Natural killer cell (primary cell): ENCODE data around the gene RC3H1. TPM values are rescaled to one million over a fixed set of nuclear protein-coding genes. Genes with fewer than 3 reads are reported as not detected.

ENCODE experiments used
- ATAC-seq, 3 donors: fragments of 150-1000 bp in 2 of 3; fragments of 200-7000 bp in 1 of 3; cut with Tn5 transposase; 1 replicate in 1 of 3; 2 replicates in 2 of 3; pipeline ENCODE4 v1.10.0; 2021; ENCODE audit warnings: mild to moderate bottlenecking in 2 of 3, moderate library complexity in 2 of 3
- DNase-seq, 2 donors: peaks; one replicate each; pipeline versions ENCODE4 v3.0.0 to v3.0.0-alpha.2; 2013 to 2021; ENCODE audit warnings: mixed read lengths in 1 of 2
- H3K27ac ChIP-seq: one replicate; pipeline ENCODE4 v1.5.1; 2013; ENCODE audit warnings: mild to moderate bottlenecking, low read length
- H3K27me3 ChIP-seq: one replicate; pipeline ENCODE4 v1.6.1; 2013; ENCODE audit warnings: low read length; ENCODE audit not compliant: control insufficient read depth, insufficient read depth
- H3K36me3 ChIP-seq: one replicate; pipeline ENCODE4 v1.6.1; 2013; ENCODE audit warnings: low read length; ENCODE audit not compliant: control insufficient read depth, insufficient read depth
- H3K4me1 ChIP-seq: one replicate; pipeline ENCODE4 v1.6.1; 2013; ENCODE audit warnings: low read length; ENCODE audit not compliant: control insufficient read depth, insufficient read depth
- H3K4me3 ChIP-seq: one replicate; pipeline ENCODE4 v1.5.1; 2013; ENCODE audit warnings: low read length
- H3K9me3 ChIP-seq: one replicate; pipeline ENCODE4 v1.6.1; 2013; ENCODE audit warnings: low read length; ENCODE audit not compliant: control insufficient read depth, insufficient read depth
- H3K27ac Mint-ChIP-seq, 2 donors: one replicate each; pipeline ENCODE4 v1.8.0; 2022; ENCODE audit warnings: mild to moderate bottlenecking in 2 of 2, mixed read lengths in 2 of 2, moderate library complexity in 1 of 2
- H3K27me3 Mint-ChIP-seq, 2 donors: one replicate each; pipeline ENCODE4 v1.8.0; 2022; ENCODE audit warnings: low read depth in 2 of 2, mixed read lengths in 2 of 2
- H3K36me3 Mint-ChIP-seq: one replicate; pipeline ENCODE4 v1.8.0; 2022; ENCODE audit warnings: mixed read lengths
- H3K4me1 Mint-ChIP-seq, 2 donors: one replicate each; pipeline ENCODE4 v1.8.0; 2022; ENCODE audit warnings: mixed read lengths in 2 of 2
- H3K4me3 Mint-ChIP-seq: one replicate; pipeline ENCODE4 v1.8.0; 2022; ENCODE audit warnings: mild to moderate bottlenecking, moderate library complexity, mixed read lengths
- H3K9me3 Mint-ChIP-seq, 2 donors: one replicate each; pipeline ENCODE4 v1.8.0; 2022; ENCODE audit warnings: mixed read lengths in 2 of 2
- CTCF ChIP-seq: fragments of 200-600 bp; IDR thresholded peaks from one replicate; pipeline ENCODE4 v1.8.0; 2022; ENCODE audit warnings: antibody characterized with exemption
- WGBS: methylation state at CpG from one replicate; pipeline ENCODE4 v1.1.7; 2013; ENCODE audit warnings: missing lambda C conversion rate; ENCODE audit not compliant: insufficient coverage; 5-methylcytosine and 5-hydroxymethylcytosine counted together
- intact Hi-C: fragments of 100-400 bp; cut with micrococcal nuclease; formaldehyde crosslinking; loops from one replicate; pipeline ENCODE4 v1.14.2; 2022
- total RNA-seq, 4 donors: library from RNA; stranded (reverse); fragments of 120-200 nt in 1 of 4; gene quantifications; one replicate each; pipeline versions ENCODE4 v1.2.3 to v1.2.4, GENCODE V29; 2013 to 2022

RC3H1 gene
- total RNA-seq = 10 to 100 TPM; 67.8 to 82.1 (median 78.9) TPM
- 56.0 TPM for total RNA-seq (2013)

GRCh38 chr1:174022080-174022975, at the start of gene RC3H1:
Gene RC3H1, minus strand, starts transcription at chr1:174022357. Its CDS starts 29,372 bp downstream, at chr1:173992985.
- H3K4me3 Mint-ChIP-seq = peak within 1 kb of the TSS; percentile 99
- peak; percentile 91 to 97 (median 91) for ATAC-seq
- WGBS = 2% methylated on average over 78 of the region's 78 CpGs

GRCh38 chr1:174070614-174071013, 48.5 kb upstream of the RC3H1 start:
- Mint-ChIP-seq H3K9me3 (no peaks in the 10 kb centered on the region), H3K27me3 (peaks cover 2 to 7% of the 10 kb centered on the region in 2 donors), H3K36me3 (no peaks in the 10 kb centered on the region), H3K27ac (no peak overlapping the region), H3K4me1 (no peaks in the 10 kb centered on the region), H3K4me3 (no peak overlapping the region)
- Histone ChIP-seq H3K4me1 (no peaks in the 10 kb centered on the region), H3K4me3 (no peak overlapping the region), H3K27ac (no peak overlapping the region), H3K27me3 (no peaks in the 10 kb centered on the region), H3K36me3 (no peaks in the 10 kb centered on the region), H3K9me3 (no peaks in the 10 kb centered on the region)
- no CpG with 5 or more reads among the region's 1 CpG for WGBS
- no peak for ATAC-seq
- intact Hi-C loops = loop anchor here (10.0 kb wide), 1 partner anchor 76 kb away; no protein-coding TSS in a partner anchor
- DNase-seq = no peak
- TF ChIP-seq CTCF = no peak

More at GRCh38 chr1:174022080-174022975, at the start of gene RC3H1:
- peaks cover 43 to 55% of the 10 kb centered on the region in 2 donors for H3K4me1 Mint-ChIP-seq
- peaks cover 6% of the 10 kb centered on the region for H3K36me3 ChIP-seq
- no peaks in the 10 kb centered on the region for H3K27me3 ChIP-seq
- H3K9me3 Mint-ChIP-seq = no peaks in the 10 kb centered on the region
- no peaks in the 10 kb centered on the region for H3K36me3 Mint-ChIP-seq
- TF ChIP-seq CTCF = no peak
- H3K4me1 ChIP-seq = peaks cover 14% of the 10 kb centered on the region
- intact Hi-C loops = loop anchor here (5.0 to 10.0 kb wide), 4 partner anchors 135 to 942 kb away; partner anchors contain the start of genes GAS5, RABGAP1L and ZBTB37
- H3K9me3 ChIP-seq = no peaks in the 10 kb centered on the region
- H3K27me3 Mint-ChIP-seq = no peaks in the 10 kb centered on the region
- DNase-seq = peak; percentile 87 to 93
- H3K27ac ChIP-seq = peak within 1 kb of the TSS; percentile 90
- peak within 1 kb of the TSS; percentile 71 for H3K4me3 ChIP-seq
- H3K27ac Mint-ChIP-seq = peak within 1 kb of the TSS; percentile 93 to 98

- Histone ChIP-seq H3K27ac (no peak overlapping the region), H3K27me3 (no peaks in the 10 kb centered on the region), H3K4me1 (no peaks in the 10 kb centered on the region), H3K36me3 (no peaks in the 10 kb centered on the region), H3K4me3 (no peak overlapping the region), H3K9me3 (no peaks in the 10 kb centered on the region)
- intact Hi-C loops = no loop called here
- no peaks in the 10 kb centered on the region for H3K4me1 Mint-ChIP-seq
- H3K27ac Mint-ChIP-seq = no peak overlapping the region
- H3K27me3 Mint-ChIP-seq = peaks cover 5 to 17% of the 10 kb centered on the region in 2 donors
- H3K4me3 Mint-ChIP-seq = no peak overlapping the region
- ATAC-seq (no peak), DNase-seq (peak in 1 of 2 donors; percentile 48)
- no peak for TF ChIP-seq CTCF
- H3K9me3 Mint-ChIP-seq = no peaks in the 10 kb centered on the region
- no peaks in the 10 kb centered on the region for H3K36me3 Mint-ChIP-seq
- 63% methylated on average over 1 of the region's 1 CpG for WGBS
Measured at GRCh38 chr1:174068000-174068399, 45.8 kb upstream of the RC3H1 start.
